DMS79 (cell line): ENCODE measurements around the gene MTPN.

Experiments used
- DNase-seq: peaks from one replicate; lab custom pipeline; 2025; lab: John Stamatoyannopoulos, UW

MTPN gene

GRCh38 chr7:135956393-135956792 lies 20.8 kb downstream of the MTPN start:
- no peak for DNase-seq

GRCh38 chr7:135950972-135951371 lies 26.2 kb downstream of the MTPN start:
- DNase-seq, result no peak

GRCh38 chr7:135950429-135950828 lies 26.7 kb downstream of the MTPN start:
- DNase-seq, result no peak

GRCh38 chr7:135946289-135947055 lies 30.7 kb downstream of the MTPN start:
- DNase-seq, result peak; percentile 29

- no peak for DNase-seq
These were observed 32.4 kb downstream of the MTPN start for GRCh38 chr7:135944753-135945152.

- no peak for DNase-seq
These were observed 33.9 kb downstream of the MTPN start for GRCh38 chr7:135943134-135943879.

- DNase-seq, result no peak
These were observed 34.5 kb downstream of the MTPN start for GRCh38 chr7:135942614-135943013.

GRCh38 chr7:135940077-135941075 lies 36.8 kb downstream of the MTPN start:
- no peak for DNase-seq

- DNase-seq, result no peak
These were observed 37.8 kb downstream of the MTPN start for GRCh38 chr7:135939261-135939812.

- DNase-seq, result no peak
These were observed 38.6 kb downstream of the MTPN start for GRCh38 chr7:135938563-135938962.

- no peak for DNase-seq
These were observed 39.1 kb downstream of the MTPN start for GRCh38 chr7:135938086-135938485.

- no peak for DNase-seq
These were observed 40.5 kb downstream of the MTPN start for GRCh38 chr7:135936497-135937217.

- DNase-seq, result no peak
These were observed 42.5 kb downstream of the MTPN start for GRCh38 chr7:135934651-135935050.

- DNase-seq, result no peak
These were observed 43.5 kb downstream of the MTPN start for GRCh38 chr7:135933509-135934188.

GRCh38 chr7:135932131-135932530 lies 45.0 kb downstream of the MTPN start:
- no peak for DNase-seq

GRCh38 chr7:135930565-135931461 lies 46.3 kb downstream of the MTPN start:
- no peak for DNase-seq

GRCh38 chr7:135929722-135930141 lies 47.4 kb downstream of the MTPN start:
- no peak for DNase-seq

- DNase-seq, result no peak
These were observed 47.9 kb downstream of the MTPN start for GRCh38 chr7:135929249-135929648.

GRCh38 chr7:135928136-135928535 lies 49.0 kb downstream of the MTPN start:
- no peak for DNase-seq

- DNase-seq, result peak; percentile 95
These were observed 51.9 kb downstream of the MTPN start for GRCh38 chr7:135925210-135925609.
